ENCODE measurements around the gene RPAP2. TPM values are rescaled to one million over a fixed set of nuclear protein-coding genes. Genes with fewer than 3 reads are reported as not detected.
"Not testable (repeated sequence)": the region's sequence is repeated elsewhere in the genome, so short reads cannot be mapped to it uniquely, and the experiment has no call there.

The RPAP2 gene
- polyA plus RNA-seq, 3 donors, result 4.4 to 7.8 (median 7.3) TPM

GRCh38 chr1:92430030-92430429 is 131.2 kb downstream of the RPAP2 start:
- no peak overlapping the region for H3K9ac ChIP-seq (ENCODE audit: insufficient read depth, low read length, poor library complexity, severe bottlenecking)
- no peaks in the 10 kb centered on the region for H3K9me3 ChIP-seq (replicated peaks in 1 of 2; ENCODE audit: control insufficient read depth in 1 of 2, insufficient read depth in 1 of 2, low read length in 2 of 2)
- H3K27ac ChIP-seq (ENCODE audit: low read depth in 1 of 2, low read length in 2 of 2), result no peak overlapping the region
- no peaks in the 10 kb centered on the region for H3K27me3 ChIP-seq (ENCODE audit: control insufficient read depth in 2 of 2, insufficient read depth in 2 of 2, low read length in 2 of 2)
- H3K4me2 ChIP-seq (replicated peaks; ENCODE audit: extremely low read depth, low read length, poor library complexity, severe bottlenecking), result no peak overlapping the region
- no peak overlapping the region for H2AFZ ChIP-seq (ENCODE audit: insufficient read depth, low read depth, low read length, poor library complexity, severe bottlenecking)
- no peaks in the 10 kb centered on the region for H4K20me1 ChIP-seq (ENCODE audit: insufficient read depth, low read length)
- H3K9me3 Mint-ChIP-seq, result peaks cover 2 to 17% (median 4%) of the 10 kb centered on the region in 7 donors
- no peak overlapping the region for H3K27ac Mint-ChIP-seq
- no peaks in the 10 kb centered on the region for H3K36me3 Mint-ChIP-seq
- H3K27me3 Mint-ChIP-seq (ENCODE audit: low read depth in 3 of 3), result no peaks in the 10 kb centered on the region
- intact Hi-C loops (cut with micrococcal nuclease), result no loop called here
- no peak overlapping the region for H3K4me3 Mint-ChIP-seq
- WGBS (ENCODE audit: insufficient coverage), result no CpG with 5 or more reads among the region's 1 CpG
- no peaks in the 10 kb centered on the region for H3K4me1 Mint-ChIP-seq
- no peak for TF ChIP-seq CTCF (IDR thresholded peaks at IDR 0.05)
- H3K36me3 ChIP-seq (replicated peaks in 1 of 2; ENCODE audit: control insufficient read depth in 1 of 2, insufficient read depth in 2 of 2, low read length in 2 of 2), result no peaks in the 10 kb centered on the region
- no peaks in the 10 kb centered on the region for H3K4me1 ChIP-seq (ENCODE audit: control insufficient read depth in 1 of 2, insufficient read depth in 2 of 2, low read length in 2 of 2)
- H3K79me2 ChIP-seq (ENCODE audit: insufficient read depth, low read length), result no peaks in the 10 kb centered on the region
- DNase-seq, result no peak
- no peak overlapping the region for H3K4me3 ChIP-seq (replicated peaks in 1 of 3; ENCODE audit: low read depth in 2 of 3, low read length in 3 of 3)

- H3K27ac Mint-ChIP-seq; H3K27ac ChIP-seq (ENCODE audit: low read depth in 1 of 2, low read length in 2 of 2); H3K27me3 ChIP-seq (ENCODE audit: control insufficient read depth in 2 of 2, insufficient read depth in 2 of 2, low read length in 2 of 2); intact Hi-C loops (cut with micrococcal nuclease); H3K4me1 ChIP-seq (ENCODE audit: control insufficient read depth in 1 of 2, insufficient read depth in 2 of 2, low read length in 2 of 2); H3K4me1 Mint-ChIP-seq; H2AFZ ChIP-seq (ENCODE audit: insufficient read depth, low read depth, low read length, poor library complexity, severe bottlenecking); H3K79me2 ChIP-seq (ENCODE audit: insufficient read depth, low read length); H3K4me3 Mint-ChIP-seq; H3K36me3 ChIP-seq (replicated peaks in 1 of 2; ENCODE audit: control insufficient read depth in 1 of 2, insufficient read depth in 2 of 2, low read length in 2 of 2); DNase-seq; H3K4me2 ChIP-seq (replicated peaks; ENCODE audit: extremely low read depth, low read length, poor library complexity, severe bottlenecking); H3K36me3 Mint-ChIP-seq; H4K20me1 ChIP-seq (ENCODE audit: insufficient read depth, low read length); H3K4me3 ChIP-seq (replicated peaks in 1 of 3; ENCODE audit: low read depth in 2 of 3, low read length in 3 of 3); H3K9ac ChIP-seq (ENCODE audit: insufficient read depth, low read length, poor library complexity, severe bottlenecking); H3K27me3 Mint-ChIP-seq (ENCODE audit: low read depth in 3 of 3): not testable (repeated sequence)
- WGBS (ENCODE audit: insufficient coverage), result no CpG with 5 or more reads among the region's 1 CpG
- peaks cover 9 to 31% (median 14%) of the 10 kb centered on the region in 7 donors for H3K9me3 Mint-ChIP-seq
- peaks cover 0 to 12% of the 10 kb centered on the region in 2 donors for H3K9me3 ChIP-seq (replicated peaks in 1 of 2; ENCODE audit: control insufficient read depth in 1 of 2, insufficient read depth in 1 of 2, low read length in 2 of 2)
These were observed 135.7 kb downstream of the RPAP2 start for GRCh38 chr1:92434572-92434971.
